A673 (cell line): ENCODE measurements around the gene PRSS38. TPM values are rescaled to one million over a fixed set of nuclear protein-coding genes. Genes with fewer than 3 reads are reported as not detected.

Experiments
- BruUV-seq: library from RNA; stranded (reverse); fragments of 400-500 nt; replicated peaks from 2 replicates; lab custom pipeline; 2021; lab: Mats Ljungman, UMichigan
- CTCF ChIA-PET: fragments of 300-600 bp; sonication (Branson Sonifier 250); formaldehyde crosslinking; loops from one replicate; lab custom pipeline; 2022; ENCODE audit warnings: antibody characterized with exemption; lab: Charles Lee
- POLR2A ChIA-PET: fragments of 300-600 bp; sonication (Branson Sonifier 250); formaldehyde crosslinking; loops from one replicate; lab custom pipeline; 2022; ENCODE audit warnings: antibody characterized with exemption; ENCODE audit not compliant: low non-redundant PET; lab: Charles Lee
- DNase-seq: peaks from one replicate; pipeline ENCODE4 v3.0.0-alpha.2; 2015; ENCODE audit warnings: low spot score
- H3K27ac ChIP-seq: fragments of 200-600 bp; sonication (generic); 2 replicates; pipeline ENCODE4 v1.5.1; 2016; ENCODE audit warnings: mixed run types, low read depth, mild to moderate bottlenecking, mixed read lengths, antibody characterized with exemption, low read length; ENCODE audit not compliant: poor library complexity, severe bottlenecking
- H3K27me3 ChIP-seq: fragments of 200-600 bp; sonication (generic); replicated peaks from 2 replicates; pipeline ENCODE4 v1.6.1; 2017; ENCODE audit warnings: mixed run types, low read depth, mild to moderate bottlenecking, mixed read lengths, antibody characterized with exemption, low read length; ENCODE audit not compliant: insufficient read depth, poor library complexity
- H3K36me3 ChIP-seq: fragments of 200-600 bp; sonication (generic); 2 replicates; pipeline ENCODE4 v1.6.1; 2016; ENCODE audit warnings: mixed run types, mild to moderate bottlenecking, mixed read lengths, antibody characterized with exemption, low read length; ENCODE audit not compliant: insufficient read depth, poor library complexity, severe bottlenecking
- H3K4me1 ChIP-seq: fragments of 200-600 bp; sonication (generic); 2 replicates; pipeline ENCODE4 v1.6.1; 2017; ENCODE audit warnings: mixed run types, mild to moderate bottlenecking, mixed read lengths, antibody characterized with exemption, low read length; ENCODE audit not compliant: insufficient read depth, poor library complexity, severe bottlenecking
- H3K4me3 ChIP-seq: fragments of 200-600 bp; sonication (generic); 2 replicates; pipeline ENCODE4 v1.5.1; 2016; ENCODE audit warnings: low read depth, mixed run types, mild to moderate bottlenecking, mixed read lengths, low read length; ENCODE audit not compliant: poor library complexity, severe bottlenecking
- H3K9me3 ChIP-seq: fragments of 200-600 bp; sonication (generic); 2 replicates; pipeline ENCODE4 v1.6.1; 2016; ENCODE audit warnings: mixed run types, low read depth, mild to moderate bottlenecking, mixed read lengths, antibody characterized with exemption, low read length; ENCODE audit not compliant: poor library complexity, severe bottlenecking
- EZH2 ChIP-seq: fragments of 200-600 bp; sonication (generic); IDR thresholded peaks from 2 replicates; pipeline ENCODE4 v1.6.1; 2017; ENCODE audit warnings: borderline replicate concordance, low read depth, mild to moderate bottlenecking, mixed read lengths, antibody characterized with exemption, low read length; ENCODE audit not compliant: poor library complexity, severe bottlenecking
- intact Hi-C: fragments of 100-400 bp; cut with micrococcal nuclease; formaldehyde crosslinking; loops from one replicate; pipeline ENCODE4 v1.10.0; 2022; ENCODE audit not compliant: unreplicated experiment
- total RNA-seq: library from RNA; stranded (reverse); gene quantifications from 2 replicates; pipeline ENCODE4 v1.2.3, GENCODE V29; 2021
- TF ChIP-seq, protein P1 (sequence below): fragments of 300-800, 200-600 bp; sonication (generic); conservative IDR thresholded peaks from 2 replicates; pipeline ENCODE4 v1.5.1; 2017; ENCODE audit warnings: low read depth, mild to moderate bottlenecking, antibody characterized with exemption, low read length, moderate library complexity, mixed read lengths

PRSS38 gene
- total RNA-seq, 1 experiment from 2014 or later = not detected

DNA sequence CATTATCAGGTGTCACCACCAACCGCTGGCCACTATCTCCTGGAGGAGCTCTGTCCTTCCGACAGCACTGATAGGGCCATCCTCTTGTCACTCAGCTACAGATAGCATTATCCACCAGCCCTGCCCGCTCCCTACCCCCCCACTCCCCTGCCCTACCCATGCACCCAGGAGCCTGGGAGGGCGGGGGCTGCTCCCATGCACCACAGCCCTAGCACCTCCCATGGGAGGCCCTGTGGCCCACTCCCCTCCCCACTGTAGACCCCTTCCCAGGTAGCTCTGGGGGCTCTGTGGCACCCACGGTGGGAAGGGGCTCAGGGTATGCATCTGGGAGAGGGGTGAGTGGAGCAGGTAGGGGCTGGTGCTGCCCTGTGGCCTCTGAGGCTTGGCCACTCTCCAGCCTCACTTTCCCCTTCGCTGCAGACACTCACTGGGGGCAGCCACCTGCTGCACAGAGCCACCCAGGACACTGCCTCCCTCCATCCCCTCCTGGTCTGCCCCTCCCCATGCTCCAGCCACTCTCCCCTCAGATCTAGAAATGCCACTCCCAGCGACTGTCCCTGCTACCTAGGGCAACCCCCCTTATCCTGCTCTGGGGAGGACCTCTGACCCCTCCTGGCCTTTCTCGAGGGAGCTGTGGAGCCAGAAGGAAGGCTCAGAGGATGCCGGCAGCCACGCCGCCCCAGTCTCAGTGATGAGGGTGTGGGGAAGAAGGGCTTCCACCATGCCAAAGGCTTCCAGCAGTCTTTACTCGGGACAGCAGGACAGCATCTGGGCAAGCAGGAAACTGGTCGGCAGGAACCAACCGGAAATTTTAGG, 73.8 kb downstream of the PRSS38 start:
- H3K36me3 ChIP-seq = no peaks in the 10 kb centered on the region
- no TSS peak for BruUV-seq
- CTCF ChIA-PET = no interaction called here
- POLR2A ChIA-PET = no interaction called here
- no peaks in the 10 kb centered on the region for H3K27me3 ChIP-seq
- DNase-seq = no peak
- intact Hi-C loops = no loop called here
- no peak overlapping the region for H3K4me3 ChIP-seq
- TF ChIP-seq EZH2 = no peak
- TF ChIP-seq, protein P1, sequence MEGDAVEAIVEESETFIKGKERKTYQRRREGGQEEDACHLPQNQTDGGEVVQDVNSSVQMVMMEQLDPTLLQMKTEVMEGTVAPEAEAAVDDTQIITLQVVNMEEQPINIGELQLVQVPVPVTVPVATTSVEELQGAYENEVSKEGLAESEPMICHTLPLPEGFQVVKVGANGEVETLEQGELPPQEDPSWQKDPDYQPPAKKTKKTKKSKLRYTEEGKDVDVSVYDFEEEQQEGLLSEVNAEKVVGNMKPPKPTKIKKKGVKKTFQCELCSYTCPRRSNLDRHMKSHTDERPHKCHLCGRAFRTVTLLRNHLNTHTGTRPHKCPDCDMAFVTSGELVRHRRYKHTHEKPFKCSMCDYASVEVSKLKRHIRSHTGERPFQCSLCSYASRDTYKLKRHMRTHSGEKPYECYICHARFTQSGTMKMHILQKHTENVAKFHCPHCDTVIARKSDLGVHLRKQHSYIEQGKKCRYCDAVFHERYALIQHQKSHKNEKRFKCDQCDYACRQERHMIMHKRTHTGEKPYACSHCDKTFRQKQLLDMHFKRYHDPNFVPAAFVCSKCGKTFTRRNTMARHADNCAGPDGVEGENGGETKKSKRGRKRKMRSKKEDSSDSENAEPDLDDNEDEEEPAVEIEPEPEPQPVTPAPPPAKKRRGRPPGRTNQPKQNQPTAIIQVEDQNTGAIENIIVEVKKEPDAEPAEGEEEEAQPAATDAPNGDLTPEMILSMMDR = no peak
- H3K4me1 ChIP-seq = no peaks in the 10 kb centered on the region
- no peaks in the 10 kb centered on the region for H3K9me3 ChIP-seq
- no peak overlapping the region for H3K27ac ChIP-seq

DNA sequence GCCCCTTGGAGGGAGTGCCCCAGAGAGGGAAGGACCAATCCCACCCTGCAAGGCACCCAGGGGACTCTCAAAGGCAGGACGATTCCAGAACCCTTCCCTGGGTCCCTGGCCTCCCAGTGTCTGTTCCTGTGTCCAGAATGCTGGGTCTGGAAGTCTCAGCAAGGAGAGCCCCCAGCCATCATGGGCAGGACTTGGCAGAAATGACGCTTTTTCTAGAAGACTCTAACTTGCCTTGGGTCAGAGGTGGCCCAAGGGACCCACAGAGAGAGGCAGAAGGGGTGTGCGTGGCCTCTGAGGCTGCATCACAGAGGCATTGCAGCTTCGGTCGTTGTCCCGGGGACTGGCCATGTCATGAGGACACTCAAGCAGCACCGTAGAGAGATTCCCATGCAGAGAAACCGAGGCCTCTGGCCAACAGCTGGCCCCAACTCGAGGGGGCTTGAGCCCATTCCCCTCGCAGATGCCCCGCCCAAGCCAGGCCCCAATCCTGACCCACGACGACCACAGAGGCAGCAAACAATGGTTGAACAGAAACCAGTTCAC, 74.5 kb downstream of the PRSS38 start:
- Histone ChIP-seq H3K36me3 (no peaks in the 10 kb centered on the region), H3K27me3 (no peaks in the 10 kb centered on the region), H3K4me1 (no peaks in the 10 kb centered on the region), H3K9me3 (no peaks in the 10 kb centered on the region), H3K4me3 (no peak overlapping the region), H3K27ac (no peak overlapping the region)
- no TSS peak for BruUV-seq
- ChIA-PET CTCF (no interaction called here), POLR2A (no interaction called here)
- DNase-seq = no peak
- intact Hi-C loops = no loop called here
- TF ChIP-seq EZH2 = no peak
- TF ChIP-seq, protein P1 = no peak

DNA sequence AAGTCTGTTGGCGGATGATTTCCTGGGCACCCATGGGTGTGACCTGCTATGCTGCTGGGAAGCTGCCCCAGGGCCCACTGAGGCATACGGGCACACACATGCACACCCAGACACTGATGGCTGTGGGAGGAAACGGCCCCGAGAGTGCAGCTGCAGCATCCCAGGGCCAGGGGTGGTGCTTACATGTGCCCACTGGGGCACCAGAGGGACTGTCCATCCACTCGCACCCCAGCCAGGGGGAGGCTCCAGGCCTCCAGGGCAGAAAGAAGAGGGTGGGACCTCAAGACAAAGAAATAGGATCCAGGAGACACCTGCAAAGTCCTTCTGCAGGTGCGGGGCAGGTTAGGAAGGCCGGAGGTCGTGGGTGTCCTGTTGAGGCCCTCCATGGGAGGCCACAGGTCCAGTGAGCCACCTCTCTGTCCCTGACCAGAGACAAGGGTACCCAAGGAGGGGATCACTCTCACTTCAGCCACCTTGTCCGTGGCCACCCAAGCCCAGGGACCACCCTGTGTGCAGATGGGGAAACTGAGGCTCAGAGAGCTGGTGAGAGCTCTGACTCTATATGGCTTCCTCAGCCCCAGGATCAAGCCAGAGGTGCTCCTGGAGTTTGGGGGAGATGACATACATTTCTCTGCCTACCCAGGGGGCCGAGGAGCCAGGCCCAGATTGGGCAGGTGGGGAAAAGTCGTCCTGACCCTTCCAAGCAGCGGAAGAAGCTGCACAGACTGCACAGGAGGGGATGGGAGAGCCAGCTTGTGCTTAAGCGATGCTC, 75.2 kb downstream of the PRSS38 start:
- no peak overlapping the region for H3K27ac ChIP-seq
- no peaks in the 10 kb centered on the region for H3K36me3 ChIP-seq
- intact Hi-C loops = no loop called here
- POLR2A ChIA-PET = no interaction called here
- no peak for DNase-seq
- TF ChIP-seq, protein P1 = no peak
- no peak for TF ChIP-seq EZH2
- H3K9me3 ChIP-seq = no peaks in the 10 kb centered on the region
- no TSS peak for BruUV-seq
- no peaks in the 10 kb centered on the region for H3K27me3 ChIP-seq
- H3K4me1 ChIP-seq = no peaks in the 10 kb centered on the region
- H3K4me3 ChIP-seq = no peak overlapping the region
- CTCF ChIA-PET = no interaction called here
